H9 (cell line): Measurements from ENCODE around the gene TST. TPM values are rescaled to one million over a fixed set of nuclear protein-coding genes. Genes with fewer than 3 reads are reported as not detected.

ENCODE experiments used
- DNase-seq: peaks from one replicate; pipeline ENCODE4 v3.0.0-alpha.2; 2017
- H2AFZ ChIP-seq: one replicate; pipeline ENCODE4 v1.6.1; 2013; ENCODE audit warnings: mild to moderate bottlenecking, low read length, control low read depth, moderate library complexity
- H2AK5ac ChIP-seq: 2 replicates; pipeline ENCODE4 v1.6.1; 2013; ENCODE audit warnings: low read length, control low read depth, mixed read lengths; ENCODE audit not compliant: insufficient read length
- H2BK120ac ChIP-seq: one replicate; pipeline ENCODE4 v1.6.1; 2013; ENCODE audit warnings: low read depth, mild to moderate bottlenecking, low read length, control low read depth, inconsistent platforms; ENCODE audit not compliant: poor library complexity, severe bottlenecking
- H2BK12ac ChIP-seq: 2 replicates; pipeline ENCODE4 v1.6.1; 2013; ENCODE audit warnings: low read length, control low read depth, mixed read lengths, low read depth; ENCODE audit not compliant: insufficient read length
- H2BK15ac ChIP-seq: 2 replicates; pipeline ENCODE4 v1.6.1; 2013; ENCODE audit warnings: low read depth, low read length, control low read depth
- H2BK20ac ChIP-seq: one replicate; pipeline ENCODE4 v1.6.1; 2013; ENCODE audit warnings: low read depth, mild to moderate bottlenecking, low read length, control low read depth, inconsistent platforms; ENCODE audit not compliant: poor library complexity, severe bottlenecking
- H2BK5ac ChIP-seq: 2 replicates; pipeline ENCODE4 v1.6.1; 2013; ENCODE audit warnings: low read length, control low read depth, mixed read lengths; ENCODE audit not compliant: insufficient read length
- H3K14ac ChIP-seq: 2 replicates; pipeline ENCODE4 v1.6.1; 2013; ENCODE audit warnings: low read length, control low read depth; ENCODE audit not compliant: insufficient read depth
- H3K18ac ChIP-seq: 2 replicates; pipeline ENCODE4 v1.6.1; 2013; ENCODE audit warnings: low read depth, mild to moderate bottlenecking, mixed read lengths, low read length, control low read depth; ENCODE audit not compliant: insufficient read length
- H3K23ac ChIP-seq: 2 replicates; pipeline ENCODE4 v1.6.1; 2013; ENCODE audit warnings: low read length, control low read depth, mixed read lengths, low read depth; ENCODE audit not compliant: insufficient read length
- H3K23me2 ChIP-seq: 2 replicates; pipeline ENCODE4 v1.6.1; 2013; ENCODE audit warnings: low read depth, mild to moderate bottlenecking, mixed read lengths, low read length, control low read depth; ENCODE audit not compliant: insufficient read length, poor library complexity, severe bottlenecking
- H3K27ac ChIP-seq: 2 replicates; pipeline ENCODE4 v1.5.1; 2013; ENCODE audit warnings: low read length, control low read depth, mixed read lengths, low read depth; ENCODE audit not compliant: insufficient read length
- H3K27me3 ChIP-seq: 2 replicates; pipeline ENCODE4 v1.6.1; 2013; ENCODE audit warnings: low read length, control low read depth, inconsistent platforms; ENCODE audit not compliant: insufficient read depth
- H3K4ac ChIP-seq: 2 replicates; pipeline ENCODE4 v1.6.1; 2013; ENCODE audit warnings: low read depth, mild to moderate bottlenecking, control low read depth, inconsistent platforms, low read length, moderate library complexity
- H3K4me1 ChIP-seq: 2 replicates; pipeline ENCODE4 v1.6.1; 2013; ENCODE audit warnings: low read length, control low read depth, inconsistent platforms; ENCODE audit not compliant: insufficient read depth
- H3K4me2 ChIP-seq: 2 replicates; pipeline ENCODE4 v1.6.1; 2013; ENCODE audit warnings: low read length, control low read depth, mixed read lengths; ENCODE audit not compliant: insufficient read length, insufficient read depth
- H3K56ac ChIP-seq: 2 replicates; pipeline ENCODE4 v1.6.1; 2013; ENCODE audit warnings: low read depth, mild to moderate bottlenecking, mixed read lengths, low read length, control low read depth; ENCODE audit not compliant: insufficient read length
- H3K79me1 ChIP-seq: 2 replicates; pipeline ENCODE4 v1.6.1; 2013; ENCODE audit warnings: low read depth, mild to moderate bottlenecking, moderate library complexity, low read length, control low read depth, inconsistent platforms; ENCODE audit not compliant: insufficient read depth, poor library complexity, severe bottlenecking
- H3K79me2 ChIP-seq: 2 replicates; pipeline ENCODE4 v1.6.1; 2013; ENCODE audit warnings: low read length, control low read depth, inconsistent platforms; ENCODE audit not compliant: insufficient read depth
- H3K9ac ChIP-seq: 2 replicates; pipeline ENCODE4 v1.6.1; 2013; ENCODE audit warnings: low read length, control low read depth, mixed read lengths; ENCODE audit not compliant: insufficient read length; ENCODE audit errors: extremely low read depth
- H3K9me3 ChIP-seq: one replicate; pipeline ENCODE4 v1.6.1; 2013; ENCODE audit warnings: low read depth, low read length, inconsistent platforms; ENCODE audit not compliant: control insufficient read depth
- H3T11ph ChIP-seq: one replicate; pipeline ENCODE4 v1.6.1; 2013; ENCODE audit warnings: mild to moderate bottlenecking, low read length, control low read depth, inconsistent platforms
- H4K20me1 ChIP-seq: one replicate; pipeline ENCODE4 v1.6.1; 2013; ENCODE audit not compliant: control insufficient read depth, insufficient read length, insufficient read depth
- H4K5ac ChIP-seq: 2 replicates; pipeline ENCODE4 v1.6.1; 2013; ENCODE audit warnings: low read depth, mild to moderate bottlenecking, mixed read lengths, low read length, control low read depth; ENCODE audit not compliant: insufficient read length
- H4K8ac ChIP-seq: replicated peaks from 2 replicates; pipeline ENCODE4 v1.6.1; 2013; ENCODE audit warnings: low read length, control low read depth, mixed read lengths, low read depth; ENCODE audit not compliant: insufficient read length
- H4K91ac ChIP-seq: 2 replicates; pipeline ENCODE4 v1.6.1; 2013; ENCODE audit warnings: low read depth, mild to moderate bottlenecking, moderate library complexity, mixed read lengths, low read length, control low read depth; ENCODE audit not compliant: insufficient read length
- H3K27ac Mint-ChIP-seq, 3 experiments: 2 replicates in 2 of 3; 3 replicates in 1 of 3; pipeline ENCODE4 v1.8.0; 2020 to 2021; ENCODE audit warnings: mixed read lengths in 3 of 3, mild to moderate bottlenecking in 1 of 3, moderate library complexity in 1 of 3
- H3K27me3 Mint-ChIP-seq: 2 replicates; pipeline ENCODE4 v1.8.0; 2021; ENCODE audit warnings: low read depth, mild to moderate bottlenecking, moderate library complexity, mixed read lengths
- H3K36me3 Mint-ChIP-seq, 3 experiments: 2 replicates in 2 of 3; 3 replicates in 1 of 3; pipeline ENCODE4 v1.8.0; 2020 to 2021; ENCODE audit warnings: low read depth in 3 of 3, mixed read lengths in 3 of 3; ENCODE audit not compliant: insufficient read depth in 1 of 3
- H3K4me1 Mint-ChIP-seq, 2 experiments: 2 replicates each; pipeline ENCODE4 v1.8.0; 2020; ENCODE audit warnings: mixed read lengths in 2 of 2
- H3K4me3 Mint-ChIP-seq, 2 experiments: 2 replicates in 1 of 2; 3 replicates in 1 of 2; pipeline ENCODE4 v1.8.0; 2020 to 2021; ENCODE audit warnings: mild to moderate bottlenecking in 2 of 2, mixed read lengths in 2 of 2, moderate library complexity in 1 of 2
- H3K9me3 Mint-ChIP-seq, 2 experiments: 2 replicates in 1 of 2; 3 replicates in 1 of 2; pipeline ENCODE4 v1.8.0; 2020; ENCODE audit warnings: mild to moderate bottlenecking in 2 of 2, mixed read lengths in 2 of 2, moderate library complexity in 1 of 2
- WGBS: extraction: QIAGEN DNeasy Blood & Tissue Kit; methylation state at CpG from one replicate; pipeline ENCODE4 v1.1.7; 2013; ENCODE audit warnings: missing lambda C conversion rate, low lambda C conversion rate, mixed read lengths; ENCODE audit not compliant: insufficient read length; ENCODE audit errors: extremely low coverage; 5-methylcytosine and 5-hydroxymethylcytosine counted together
- total RNA-seq: library from RNA; stranded (reverse); gene quantifications from 2 replicates; pipeline ENCODE4 v1.2.1, GENCODE V29; 2021
- TF ChIP-seq, protein P1 (sequence below): fragments of 200-600 bp; sonication (generic); conservative IDR thresholded peaks from 3 replicates; pipeline ENCODE4 v1.8.0; 2021; ENCODE audit warnings: antibody characterized with exemption, mild to moderate bottlenecking

TST gene
- total RNA-seq, 1 experiment from 2014 or later = 31.9 TPM

DNA sequence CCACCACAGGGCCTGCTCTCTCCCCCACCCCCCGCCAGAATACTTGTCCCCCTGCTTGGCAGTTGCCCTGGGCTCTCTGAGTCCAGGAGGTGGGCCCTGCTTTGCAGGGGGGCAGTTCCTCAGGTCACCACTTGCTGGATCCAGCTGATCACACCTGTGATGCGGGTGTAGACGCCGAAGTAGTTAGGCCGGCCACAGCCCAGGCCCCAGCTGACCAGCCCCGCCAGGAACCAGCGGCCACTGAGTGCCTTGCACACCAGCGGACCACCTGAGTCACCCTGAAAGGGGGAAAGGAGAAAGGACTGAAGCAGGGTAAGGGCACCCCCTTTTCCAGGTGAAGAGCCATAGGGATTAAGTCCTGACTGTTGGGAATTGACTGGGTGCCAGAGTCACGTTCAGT lies 46.7 kb upstream of the TST start:
- H3K4ac ChIP-seq = no peak overlapping the region
- TF ChIP-seq, protein P1, sequence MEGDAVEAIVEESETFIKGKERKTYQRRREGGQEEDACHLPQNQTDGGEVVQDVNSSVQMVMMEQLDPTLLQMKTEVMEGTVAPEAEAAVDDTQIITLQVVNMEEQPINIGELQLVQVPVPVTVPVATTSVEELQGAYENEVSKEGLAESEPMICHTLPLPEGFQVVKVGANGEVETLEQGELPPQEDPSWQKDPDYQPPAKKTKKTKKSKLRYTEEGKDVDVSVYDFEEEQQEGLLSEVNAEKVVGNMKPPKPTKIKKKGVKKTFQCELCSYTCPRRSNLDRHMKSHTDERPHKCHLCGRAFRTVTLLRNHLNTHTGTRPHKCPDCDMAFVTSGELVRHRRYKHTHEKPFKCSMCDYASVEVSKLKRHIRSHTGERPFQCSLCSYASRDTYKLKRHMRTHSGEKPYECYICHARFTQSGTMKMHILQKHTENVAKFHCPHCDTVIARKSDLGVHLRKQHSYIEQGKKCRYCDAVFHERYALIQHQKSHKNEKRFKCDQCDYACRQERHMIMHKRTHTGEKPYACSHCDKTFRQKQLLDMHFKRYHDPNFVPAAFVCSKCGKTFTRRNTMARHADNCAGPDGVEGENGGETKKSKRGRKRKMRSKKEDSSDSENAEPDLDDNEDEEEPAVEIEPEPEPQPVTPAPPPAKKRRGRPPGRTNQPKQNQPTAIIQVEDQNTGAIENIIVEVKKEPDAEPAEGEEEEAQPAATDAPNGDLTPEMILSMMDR = no peak
- no peak overlapping the region for H3K23ac ChIP-seq

More for the DNA sequence above, 46.7 kb upstream of the TST start:
- Histone ChIP-seq H2BK15ac (no peak overlapping the region), H4K8ac (no peak overlapping the region), H3K27ac (no peak overlapping the region), H4K5ac (no peak overlapping the region), H2BK12ac (no peak overlapping the region), H3K23me2 (peaks cover 3% of the 10 kb centered on the region), H3K56ac (no peak overlapping the region), H2BK20ac (no peak overlapping the region), H3K4me2 (no peak overlapping the region), H3T11ph (no peak overlapping the region), H3K9ac (no peak overlapping the region), H4K91ac (no peak overlapping the region), H3K9me3 (no peaks in the 10 kb centered on the region), H3K14ac (no peak overlapping the region; the same call in 1 of the 2 replicates), H3K18ac (no peak overlapping the region), H3K79me2 (no peaks in the 10 kb centered on the region), H3K27me3 (peaks cover 9% of the 10 kb centered on the region), H4K20me1 (peaks cover 2% of the 10 kb centered on the region), H2AK5ac (no peak overlapping the region), H2BK5ac (no peak overlapping the region), H3K4me1 (no peaks in the 10 kb centered on the region; the same call in 1 of the 2 replicates), H2BK120ac (no peak overlapping the region), H2AFZ (no peak overlapping the region), H3K79me1 (no peaks in the 10 kb centered on the region)
- no peak overlapping the region for H3K4me3 Mint-ChIP-seq
- H3K27me3 Mint-ChIP-seq = peaks cover 51% of the 10 kb centered on the region
- H3K4me1 Mint-ChIP-seq = peaks cover 9 to 24% of the 10 kb centered on the region in 2 experiments
- DNase-seq = no peak
- peaks cover 2 to 14% (median 6%) of the 10 kb centered on the region in 3 experiments; a peak in 5 of 7 replicates for H3K36me3 Mint-ChIP-seq
- H3K9me3 Mint-ChIP-seq = no peaks in the 10 kb centered on the region; a peak in 1 of 5 replicates
- no peak overlapping the region for H3K27ac Mint-ChIP-seq
- no CpG with 5 or more reads among the region's 9 CpGs for WGBS
